Frontal cortex (tissue), 4 donors: ENCODE results near the gene ALPK3. TPM values are rescaled to one million over a fixed set of nuclear protein-coding genes. Genes with fewer than 3 reads are reported as not detected.
"Not testable (repeated sequence)": the region's sequence is repeated elsewhere in the genome, so short reads cannot be mapped to it uniquely, and the experiment has no call there.

Experiments used
- DNase-seq, 2 donors: peaks; one replicate each; pipeline ENCODE4 v3.0.0; 2012; ENCODE audit warnings: low spot score in 2 of 2
- FAIRE-seq: peaks from 2 replicates; lab custom pipeline; 2012; peaks lifted over from hg19 to GRCh38; lab: Jason Lieb, UNC
- total RNA-seq: library from RNA; depleted of rRNA; stranded (reverse); fragments of >200 nt; gene quantifications from one replicate; pipeline ENCODE4 v1.2.3, GENCODE V29; 2014
- donor health status: control.
- donor health status: control.
- donor health status: control.

ALPK3 gene
- total RNA-seq, 1 donor from 2014 or later, result 0.82 TPM

- FAIRE-seq, result no peak
- DNase-seq, result no peak
These were observed 23.7 kb downstream of the ALPK3 start for GRCh38 chr15:84840741-84841429.

DNA sequence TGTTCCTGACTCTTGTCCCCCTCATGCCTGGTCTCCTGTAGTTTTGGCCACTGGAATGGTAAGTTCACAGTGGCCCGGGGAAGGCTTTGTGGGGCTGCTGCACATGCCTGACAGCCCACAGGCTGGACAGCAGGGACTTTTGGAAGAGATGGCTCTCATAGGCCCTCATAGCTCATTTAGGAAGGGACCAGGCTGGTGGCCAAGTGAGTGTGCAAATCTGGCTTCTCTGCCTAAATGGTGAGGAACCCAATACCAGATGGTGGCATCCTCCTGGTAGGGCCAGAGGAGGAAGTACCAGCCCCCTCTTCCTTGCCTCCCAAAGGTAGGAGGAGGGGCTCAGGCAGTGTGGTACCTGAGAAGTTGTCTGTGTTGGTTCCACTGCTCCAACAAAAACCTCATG is 25.6 kb downstream of the ALPK3 start:
- FAIRE-seq, result no peak
- DNase-seq, result no peak

DNA sequence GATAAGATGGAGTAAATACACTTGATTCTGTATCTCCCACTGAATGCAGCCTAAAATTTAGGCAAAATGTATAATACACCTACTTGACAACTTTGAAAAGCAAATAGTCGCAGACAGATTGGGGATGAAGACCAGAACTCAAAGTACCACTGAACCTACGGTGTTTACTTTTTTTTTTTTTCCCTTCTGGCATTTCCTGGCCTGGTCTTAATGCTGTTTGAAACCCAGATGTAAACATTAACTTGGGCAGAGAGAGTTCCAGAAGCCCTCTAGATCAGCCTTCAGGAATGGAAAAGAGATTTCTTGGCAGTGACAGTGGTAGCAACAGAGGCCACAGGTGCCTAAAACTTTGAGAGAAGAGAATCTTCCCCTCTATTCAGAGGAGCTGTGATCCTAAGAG is 27.8 kb downstream of the ALPK3 start:
- DNase-seq, result no peak
- no peak for FAIRE-seq

DNA sequence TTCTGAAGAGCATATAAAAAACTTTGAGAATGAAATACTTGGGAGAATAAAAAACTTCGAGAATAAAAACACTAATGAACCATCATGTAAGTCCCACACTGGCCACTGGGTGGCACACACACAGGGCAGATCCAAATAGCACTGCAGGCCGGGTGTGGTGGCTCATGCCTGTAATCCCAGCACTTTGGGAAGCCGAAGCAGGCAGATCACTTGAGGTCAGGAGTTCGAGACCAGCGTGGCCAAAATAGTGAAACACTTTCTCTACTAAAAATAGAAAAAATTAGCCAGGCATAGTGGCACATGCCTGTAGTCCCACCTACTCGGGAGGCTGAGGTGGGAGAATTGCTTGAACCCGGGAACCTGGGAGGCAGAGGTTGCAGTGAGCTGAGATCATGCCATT is 28.5 kb downstream of the ALPK3 start:
- not testable (repeated sequence) for FAIRE-seq, DNase-seq

DNA sequence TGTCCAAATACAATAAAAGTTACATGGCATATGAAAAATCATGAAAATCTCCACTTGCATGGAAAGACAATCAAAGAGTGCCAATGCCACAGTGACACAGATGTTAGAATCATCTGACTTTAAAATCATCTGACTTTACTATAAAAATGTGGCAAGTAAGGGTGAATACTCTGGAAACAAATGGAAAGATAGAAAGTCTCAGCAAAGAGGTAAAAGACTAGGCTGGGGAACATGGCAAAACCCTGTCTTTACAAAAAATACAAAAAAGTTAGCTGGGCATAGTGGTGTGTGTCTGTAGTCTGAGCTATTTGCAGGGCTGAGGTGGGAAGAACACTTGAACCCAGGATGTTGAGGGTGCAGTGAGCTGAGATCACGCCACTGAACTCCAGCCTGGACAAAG is 29.1 kb downstream of the ALPK3 start:
- FAIRE-seq (no peak), DNase-seq (no peak)

DNA sequence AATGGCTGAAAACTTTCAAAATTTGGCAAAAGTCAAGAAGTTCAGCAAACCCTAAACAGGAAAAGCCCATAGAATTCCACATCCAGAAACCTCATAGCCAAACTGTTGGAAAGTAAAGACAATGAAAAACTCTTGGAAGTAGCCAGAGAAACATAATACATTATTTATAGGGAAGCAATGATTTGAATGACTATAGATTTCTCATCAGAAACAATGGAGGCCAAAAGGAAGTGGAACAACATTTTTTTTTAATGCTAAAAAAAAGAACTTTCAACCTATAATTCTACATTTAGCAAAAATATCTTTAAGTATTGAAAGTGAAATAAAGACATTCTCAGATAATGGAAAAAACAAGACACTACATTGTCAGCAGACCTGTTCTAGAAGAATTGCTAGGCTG is 30.2 kb downstream of the ALPK3 start:
- no peak for DNase-seq
- no peak for FAIRE-seq

DNA sequence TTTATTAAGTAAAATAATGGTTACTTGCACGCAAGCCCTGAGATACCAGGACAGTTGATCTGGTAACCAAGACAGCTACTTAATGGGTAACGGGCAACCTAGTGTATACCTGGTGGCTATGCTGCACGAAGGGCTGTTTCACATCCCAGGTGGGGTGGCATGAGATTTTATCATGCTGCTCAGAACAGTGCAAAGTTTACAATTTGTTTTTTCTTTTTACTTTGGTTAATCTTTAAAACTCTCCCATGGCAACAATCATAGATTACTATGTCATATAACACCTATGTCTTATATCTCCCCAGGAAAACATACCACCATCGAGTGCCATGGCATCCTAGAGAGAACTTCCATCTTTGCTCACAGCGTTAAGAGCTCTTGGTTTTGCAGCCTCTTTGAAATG is 35.1 kb downstream of the ALPK3 start:
- FAIRE-seq (no peak), DNase-seq (no peak)

- DNase-seq (no peak), FAIRE-seq (no peak)
These were observed 38.0 kb downstream of the ALPK3 start for GRCh38 chr15:84855136-84855535.

DNA sequence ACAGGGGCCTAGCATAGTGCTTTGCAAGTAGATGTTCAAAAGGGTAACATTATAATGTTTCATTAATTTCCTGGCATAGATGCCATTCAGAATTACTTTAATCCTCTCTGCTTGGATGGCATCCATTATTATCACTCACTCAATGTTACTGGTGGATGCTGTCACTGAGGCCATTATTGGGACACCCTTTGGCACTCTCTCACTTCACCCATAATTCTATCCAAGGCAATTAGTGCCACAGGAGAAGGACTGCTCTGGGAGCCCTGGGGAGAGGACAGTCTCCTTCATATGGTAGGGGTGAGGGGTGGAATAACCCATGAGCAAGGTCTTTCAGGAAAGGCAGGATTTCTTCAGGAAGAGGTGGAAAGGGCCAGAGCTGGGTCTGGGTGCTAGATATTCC is 38.6 kb downstream of the ALPK3 start:
- DNase-seq (no peak), FAIRE-seq (no peak)

GRCh38 chr15:84856731-84857417 is 39.7 kb downstream of the ALPK3 start:
- no peak for FAIRE-seq
- no peak for DNase-seq

GRCh38 chr15:84857418-84858004 is 40.4 kb downstream of the ALPK3 start:
- FAIRE-seq (no peak), DNase-seq (no peak)

DNA sequence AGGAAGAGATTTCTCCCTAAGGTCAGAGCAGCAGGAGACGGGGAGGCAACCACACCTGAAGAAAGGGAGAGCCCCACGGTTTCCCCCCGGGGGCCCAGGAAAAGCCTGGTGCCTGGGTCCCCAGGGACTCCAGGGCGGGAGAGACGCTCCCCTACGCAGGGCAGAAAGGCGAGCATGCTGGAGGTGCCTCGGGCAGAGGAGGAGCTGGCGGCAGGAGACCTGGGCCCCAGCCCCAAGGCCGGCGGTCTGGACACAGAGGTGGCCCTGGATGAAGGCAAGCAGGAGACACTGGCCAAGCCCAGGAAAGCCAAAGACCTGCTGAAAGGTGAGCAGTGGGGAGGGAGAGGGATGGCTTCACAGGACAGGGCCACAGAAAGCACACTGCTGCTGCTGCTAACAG is 41.1 kb downstream of the ALPK3 start:
- FAIRE-seq (no peak), DNase-seq (no peak)

DNA sequence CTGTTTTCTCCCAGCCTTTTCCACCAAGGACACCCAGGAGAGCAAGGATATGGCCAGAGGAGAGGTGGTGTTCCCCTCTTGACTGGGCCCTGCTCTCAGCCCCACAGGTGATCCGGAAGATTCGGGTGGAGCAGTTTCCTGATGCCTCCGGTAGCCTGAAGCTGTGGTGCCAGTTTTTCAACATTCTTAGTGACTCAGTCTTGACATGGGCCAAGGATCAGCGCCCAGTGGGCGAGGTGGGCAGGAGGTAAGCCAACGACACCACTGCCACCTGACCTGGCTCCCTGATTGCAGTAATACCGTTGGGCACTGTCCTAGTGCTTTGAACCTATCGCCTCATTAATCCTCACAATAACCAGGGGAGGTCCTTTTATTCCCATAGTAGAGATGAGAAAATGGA is 42.0 kb downstream of the ALPK3 start:
- DNase-seq, result no peak
- no peak for FAIRE-seq

- no peak for DNase-seq
- FAIRE-seq, result no peak
These were observed 42.5 kb downstream of the ALPK3 start for GRCh38 chr15:84859651-84860050.

DNA sequence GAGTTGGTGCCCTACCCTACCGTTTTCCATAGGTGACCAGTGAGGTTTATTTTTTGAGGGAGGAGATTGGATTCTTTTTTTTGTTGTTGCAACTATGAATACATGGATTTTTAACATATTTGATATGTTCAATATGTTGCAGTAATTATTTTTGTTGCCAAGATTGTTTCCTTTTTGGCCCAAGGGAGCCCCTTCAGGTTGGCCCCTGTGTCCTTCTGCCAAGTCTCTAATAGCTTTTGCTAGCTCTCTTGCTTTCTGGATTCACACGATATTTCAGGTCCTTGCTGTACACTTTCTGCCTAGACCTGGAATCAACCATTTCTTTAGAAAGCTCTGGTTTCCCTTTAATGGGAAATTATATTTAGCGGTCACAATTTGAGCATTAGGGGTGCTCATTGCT is 44.6 kb downstream of the ALPK3 start:
- FAIRE-seq, result no peak

GRCh38 chr15:84862214-84862975 is 45.2 kb downstream of the ALPK3 start:
- FAIRE-seq, result no peak
- no peak for DNase-seq

More for the DNA sequence above, 44.6 kb downstream of the ALPK3 start:
- DNase-seq, result no peak

DNA sequence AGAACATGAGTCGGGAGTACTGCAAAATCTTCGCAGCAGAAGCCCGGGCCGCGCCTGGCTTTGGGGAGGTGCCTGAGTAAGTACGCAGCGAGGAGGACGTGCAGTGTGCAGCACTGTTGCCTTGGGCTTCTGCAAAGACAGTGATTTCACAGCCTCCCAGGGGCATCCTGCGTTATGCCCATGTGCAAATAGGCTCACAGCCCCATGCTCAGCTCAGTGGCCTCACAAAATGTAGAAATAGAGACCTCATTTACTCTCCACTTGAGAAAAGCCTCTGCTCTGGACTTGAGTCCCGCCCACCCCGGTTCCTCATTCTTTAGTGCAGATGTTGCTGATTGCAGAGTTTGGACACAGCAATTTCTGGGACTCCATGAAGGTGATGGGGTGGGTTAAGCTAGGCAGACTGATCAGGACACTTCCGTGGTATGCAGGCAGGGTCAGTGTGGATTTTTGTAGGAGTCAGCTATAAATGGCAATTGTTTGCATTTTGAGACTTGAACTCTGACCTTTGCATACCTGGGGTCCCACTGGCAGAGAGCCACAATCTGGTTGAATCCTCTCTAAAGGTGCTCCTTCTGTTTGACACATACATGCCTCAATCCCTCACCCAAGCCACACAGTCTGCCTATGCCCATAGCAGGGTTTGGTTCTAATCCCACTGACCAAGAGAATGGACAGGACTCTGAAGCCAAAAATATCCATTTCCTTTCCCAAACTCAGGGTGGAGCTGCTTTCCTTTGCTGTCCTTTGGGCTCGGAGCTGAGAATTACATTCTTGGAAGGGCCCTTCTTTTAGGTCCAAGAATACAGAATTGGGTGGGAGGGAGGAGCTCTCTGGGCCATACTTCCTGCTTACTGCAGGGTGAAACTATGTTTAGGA is 46.6 kb downstream of the ALPK3 start:
- DNase-seq (peak; percentile 32 to 41), FAIRE-seq (no peak)

GRCh38 chr15:84864444-84864795 is 47.3 kb downstream of the ALPK3 start:
- FAIRE-seq, result no peak
- no peak for DNase-seq

GRCh38 chr15:84865074-84865569 is 48.0 kb downstream of the ALPK3 start:
- DNase-seq (no peak), FAIRE-seq (no peak)
